HCT116 (cell line): ENCODE results near the gene ALCAM. TPM values are rescaled to one million over a fixed set of nuclear protein-coding genes. Genes with fewer than 3 reads are reported as not detected.

Experiments
- ATAC-seq: fragments of 200-7000 bp; cut with Tn5 transposase; 2 replicates; pipeline ENCODE4 v1.9.1; 2020; ENCODE audit warnings: mild to moderate bottlenecking, moderate library complexity
- BruUV-seq: library from RNA; stranded (reverse); fragments of 400-500 nt; replicated peaks from 2 replicates; lab custom pipeline; 2021; lab: Mats Ljungman, UMichigan
- CTCF ChIA-PET: fragments of 300-600 bp; sonication (Branson Sonifier 250); formaldehyde crosslinking; loops from one replicate; lab custom pipeline; 2021; ENCODE audit warnings: antibody characterized with exemption; lab: Charles Lee
- POLR2A ChIA-PET: fragments of 300-600, 350-600 bp; sonication (Branson Sonifier 250); formaldehyde crosslinking; loops from one replicate; lab custom pipeline; 2021; ENCODE audit warnings: antibody characterized with exemption; lab: Charles Lee
- RAD21 ChIA-PET, 2 experiments: fragments of 300-600 bp; sonication (Branson Sonifier 250); formaldehyde crosslinking; loops; one replicate each; lab custom pipeline; 2023; ENCODE audit warnings: low total read pairs in 2 of 2; ENCODE audit not compliant: uncharacterized antibody in 2 of 2, unreplicated experiment in 2 of 2, low non-redundant PET in 1 of 2; lab: Charles Lee
- DNase-seq: peaks from one replicate; pipeline ENCODE4 v3.0.0-alpha.2; 2010; ENCODE audit warnings: low read depth, low spot score
- H2AFZ ChIP-seq: fragments of 200-600 bp; shearing (Covaris generic), sonication (generic); 2 replicates; pipeline ENCODE4 v1.6.1; 2017; ENCODE audit warnings: low read depth, mixed run types, mixed read lengths, antibody characterized with exemption, low read length; ENCODE audit not compliant: poor library complexity, severe bottlenecking
- H3K27ac ChIP-seq: 2 replicates; pipeline ENCODE4 v1.5.1; 2012; ENCODE audit warnings: low read depth, low read length
- H3K27me3 ChIP-seq: fragments of 200-600 bp; sonication (generic); 2 replicates; pipeline ENCODE4 v1.6.1; 2016; ENCODE audit warnings: mixed run types, low read length, mixed read lengths; ENCODE audit not compliant: insufficient read depth
- H3K36me3 ChIP-seq, 2 experiments: fragments of 200-500 bp in 1 of 2; fragments of 200-600 bp in 1 of 2; sonication (Bioruptor generic) in 1 of 2; sonication (generic) in 1 of 2; 2 replicates each; pipeline versions ENCODE4 v1.5.1 to v1.6.1; 2014 to 2016; ENCODE audit warnings: low read length in 2 of 2, inconsistent platforms in 1 of 2, mixed read lengths in 1 of 2, mixed run types in 1 of 2; ENCODE audit not compliant: insufficient read depth in 2 of 2, control insufficient read depth in 1 of 2
- H3K4me1 ChIP-seq, 2 experiments: fragments of 200-600 bp in 1 of 2; sonication (generic) in 1 of 2; 2 replicates each; pipeline versions ENCODE4 v1.5.1 to v1.6.1; 2012 to 2017; ENCODE audit warnings: low read length in 2 of 2, inconsistent platforms in 1 of 2, mild to moderate bottlenecking in 1 of 2, mixed read lengths in 1 of 2, mixed run types in 1 of 2, moderate library complexity in 1 of 2; ENCODE audit not compliant: insufficient read depth in 2 of 2, control insufficient read depth in 1 of 2
- H3K4me2 ChIP-seq: fragments of 200-600 bp; sonication (generic); 2 replicates; pipeline ENCODE4 v1.6.1; 2017; ENCODE audit warnings: mixed run types, low read length, mixed read lengths
- H3K4me3 ChIP-seq, 2 experiments: fragments of 200-600 bp in 1 of 2; sonication (generic) in 1 of 2; replicated peaks in 1 of 2; 2 replicates each; pipeline ENCODE4 v1.5.1; 2011 to 2016; ENCODE audit warnings: low read length in 2 of 2, control low read depth in 1 of 2, low read depth in 1 of 2, mild to moderate bottlenecking in 1 of 2, mixed read lengths in 1 of 2, mixed run types in 1 of 2
- H3K79me2 ChIP-seq: fragments of 200-600 bp; sonication (generic); 2 replicates; pipeline ENCODE4 v1.6.1; 2017; ENCODE audit warnings: mild to moderate bottlenecking, mixed run types, low read length, moderate library complexity, mixed read lengths; ENCODE audit not compliant: insufficient read depth
- H3K9ac ChIP-seq: fragments of 200-600 bp; sonication (generic); 2 replicates; pipeline ENCODE4 v1.6.1; 2016; ENCODE audit warnings: low read length, mixed read lengths
- H3K9me2 ChIP-seq: fragments of 200-600 bp; sonication (generic), shearing (Covaris generic); 2 replicates; pipeline ENCODE4 v1.6.1; 2017; ENCODE audit warnings: mixed run types, mild to moderate bottlenecking, moderate library complexity; ENCODE audit not compliant: insufficient read depth
- H3K9me3 ChIP-seq, 2 experiments: fragments of 200-500 bp in 1 of 2; fragments of 200-600 bp in 1 of 2; sonication (Bioruptor generic) in 1 of 2; sonication (generic) in 1 of 2; 2 replicates each; pipeline ENCODE4 v1.6.1; 2014 to 2017; ENCODE audit warnings: low read length in 2 of 2, mixed read lengths in 2 of 2, inconsistent platforms in 1 of 2, low read depth in 1 of 2, mild to moderate bottlenecking in 1 of 2, mixed run types in 1 of 2, moderate library complexity in 1 of 2; ENCODE audit not compliant: control insufficient read depth in 1 of 2, insufficient read depth in 1 of 2
- H4K20me1 ChIP-seq: fragments of 200-600 bp; sonication (generic), shearing (Covaris generic); 2 replicates; pipeline ENCODE4 v1.6.1; 2017; ENCODE audit warnings: mixed run types, mild to moderate bottlenecking, moderate library complexity; ENCODE audit not compliant: insufficient read depth
- ATF3 ChIP-seq: IDR thresholded peaks from 2 replicates; pipeline ENCODE4 v1.6.1; 2012
- CTCF ChIP-seq, 3 experiments: fragments of 200-600 bp in 1 of 3; sonication (generic) in 1 of 3; IDR thresholded peaks in 2 of 3; conservative IDR thresholded peaks in 1 of 3; 2 replicates each; pipeline ENCODE4 v1.5.1; 2012 to 2017; ENCODE audit warnings: low read depth in 2 of 3, low read length in 2 of 3, antibody characterized with exemption in 1 of 3, borderline replicate concordance in 1 of 3, control low read depth in 1 of 3, mild to moderate bottlenecking in 1 of 3, mixed read lengths in 1 of 3, mixed run types in 1 of 3, moderate library complexity in 1 of 3; ENCODE audit not compliant: insufficient read depth in 1 of 3
- ELF1 ChIP-seq: IDR thresholded peaks from 2 replicates; pipeline ENCODE4 v1.6.1; 2012; ENCODE audit warnings: low read depth, borderline replicate concordance
- EZH2 ChIP-seq: fragments of 200-600 bp; sonication (generic); IDR thresholded peaks from 2 replicates; pipeline ENCODE4 v1.6.1; 2017; ENCODE audit warnings: antibody characterized with exemption, mixed run types
- JUND ChIP-seq: IDR thresholded peaks from 2 replicates; pipeline ENCODE4 v1.6.1; 2012
- RAD21 ChIP-seq: IDR thresholded peaks from 2 replicates; pipeline ENCODE4 v1.6.1; 2012; ENCODE audit warnings: low read depth, mild to moderate bottlenecking
- SRF ChIP-seq: IDR thresholded peaks from 2 replicates; pipeline ENCODE4 v1.6.1; 2012; ENCODE audit warnings: low read depth
- YY1 ChIP-seq: IDR thresholded peaks from 2 replicates; pipeline ENCODE4 v1.6.1; 2011; ENCODE audit warnings: low read length, low read depth, moderate library complexity, mild to moderate bottlenecking; ENCODE audit not compliant: insufficient replicate concordance; ENCODE audit errors: extremely low read depth
- ZBTB33 ChIP-seq: IDR thresholded peaks from 2 replicates; pipeline ENCODE4 v1.6.1; 2011; ENCODE audit warnings: mild to moderate bottlenecking, low read length, moderate library complexity; ENCODE audit not compliant: insufficient replicate concordance; ENCODE audit errors: extremely low read depth
- ZNF274 ChIP-seq: fragments of 200-500 bp; sonication (Bioruptor generic); IDR thresholded peaks from 2 replicates; pipeline ENCODE4 v1.6.1; 2014; ENCODE audit warnings: mild to moderate bottlenecking, low read depth, low read length, inconsistent platforms
- intact Hi-C: fragments of 100-400 bp; cut with micrococcal nuclease; formaldehyde crosslinking; loops from 2 replicates; pipeline ENCODE4 v1.10.0; 2022
- total RNA-seq: library from RNA; stranded (reverse); gene quantifications from one replicate; pipeline ENCODE4 v1.2.1, GENCODE V29; 2021; ENCODE audit not compliant: unreplicated experiment

ALCAM gene
- total RNA-seq, 1 experiment from 2014 or later: 56.7 TPM

GRCh38 chr3:105356396-105356795 is 10.3 kb upstream of the ALCAM start:
- no peak for TF ChIP-seq RAD21
- no peak for TF ChIP-seq CTCF (IDR thresholded peaks at IDR 0.05 in 2 of 3, conservative IDR thresholded peaks at IDR 0.05 in 1 of 3; ENCODE audit: borderline replicate concordance in 1 of 3, insufficient read depth in 1 of 3, low read depth in 2 of 3, low read length in 2 of 3)
- no peak for TF ChIP-seq EZH2
- TF ChIP-seq ZNF274: no peak
- no peak for TF ChIP-seq ZBTB33
- TF ChIP-seq ATF3: no peak
- no peak for TF ChIP-seq ELF1
- no peak for TF ChIP-seq YY1
- TF ChIP-seq SRF: no peak
- no peak for TF ChIP-seq JUND
- no peaks in the 10 kb centered on the region for H3K9me2 ChIP-seq
- H3K79me2 ChIP-seq: no peaks in the 10 kb centered on the region
- ATAC-seq (no peak), DNase-seq (no peak)
- BruUV-seq: no TSS peak
- POLR2A ChIA-PET: interaction anchor here (2.2 kb wide), 1 partner anchor 10 kb away, joined by 9 read pairs; the partner anchor contains the start of gene ALCAM
- no peaks in the 10 kb centered on the region for H3K36me3 ChIP-seq
- H3K9me3 ChIP-seq: no peaks in the 10 kb centered on the region
- no peak overlapping the region for H3K9ac ChIP-seq
- RAD21 ChIA-PET: no interaction called here
- no peak overlapping the region for H3K4me2 ChIP-seq
- H3K27ac ChIP-seq: no peak overlapping the region
- no peak overlapping the region for H2AFZ ChIP-seq
- H4K20me1 ChIP-seq: no peaks in the 10 kb centered on the region
- H3K27me3 ChIP-seq: no peaks in the 10 kb centered on the region
- intact Hi-C loops: no loop called here
- CTCF ChIA-PET: no interaction called here
- H3K4me1 ChIP-seq: peaks cover 3 to 22% of the 10 kb centered on the region in 2 experiments
- H3K4me3 ChIP-seq: no peak overlapping the region
